ENCODE data around the gene FAM107B. TPM values are rescaled to one million over a fixed set of nuclear protein-coding genes. Genes with fewer than 3 reads are reported as not detected.

FAM107B gene
- total and polyA plus RNA-seq, 2 of the 13 experiments (the other 11 are each of a cell fraction or from before 2014, with no cell fraction given), result 15.7 to 24.8 TPM

DNA sequence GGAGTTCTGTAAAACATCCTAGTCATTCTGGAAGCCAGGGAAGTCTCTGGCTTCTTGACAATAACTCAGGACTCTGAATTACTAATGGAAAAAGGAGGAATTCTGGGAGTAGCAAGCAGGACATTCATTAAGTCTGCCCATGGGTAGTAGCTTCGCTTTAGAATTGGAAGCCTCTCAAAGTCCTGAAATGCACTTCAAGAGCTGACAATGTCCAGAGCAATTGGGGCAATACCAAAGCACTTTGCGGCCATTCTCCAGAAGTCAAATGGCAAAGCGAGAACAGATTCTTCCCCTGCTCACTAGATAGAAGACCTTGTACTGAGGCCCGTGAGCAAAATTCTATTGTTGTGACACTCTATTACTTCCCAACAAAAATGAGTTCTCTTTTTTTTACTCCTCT lies 293.7 kb downstream of the FAM107B start:
- no peaks in the 10 kb centered on the region for H3K36me3 ChIP-seq (replicated peaks in 1 of 2; ENCODE audit: control insufficient read depth in 1 of 2, insufficient read depth in 2 of 2, low read length in 2 of 2)
- intact Hi-C loops (cut with micrococcal nuclease; ENCODE audit: unreplicated experiment) (no loop called here), in situ Hi-C loops (cut with HindIII; ENCODE audit: extremely low pct_ligation_motif_present, low pct_unique_long_range_greater_than_20kb) (no loop called here)
- ATAC-seq (no peak), DNase-seq (ENCODE audit: low spot score) (no peak), FAIRE-seq (no peak)
- H3K27me3 ChIP-seq (ENCODE audit: control insufficient read depth in 1 of 2, insufficient read depth in 2 of 2, low read length in 2 of 2), result peaks cover 2 to 22% of the 10 kb centered on the region in 2 experiments; a peak in 3 of 5 replicates
- H3K4me2 ChIP-seq (ENCODE audit: low read depth, low read length), result no peak overlapping the region
- WGBS (ENCODE audit: low lambda C conversion rate), result 54% methylated on average over 4 of the region's 4 CpGs
- no peak overlapping the region for H3K9ac ChIP-seq (ENCODE audit: insufficient read depth, low read depth, low read length)
- CTCF ChIA-PET (ENCODE audit: low intra/inter-chr PET ratio, low total read pairs), result no interaction called here
- POLR2A ChIA-PET, result no interaction called here
- H3K27ac ChIP-seq (ENCODE audit: extremely low read length, insufficient read depth, low read length), result no peak overlapping the region
- H4K20me1 ChIP-seq (ENCODE audit: insufficient read depth, low read length), result no peaks in the 10 kb centered on the region
- no peak overlapping the region for H3K4me3 ChIP-seq (replicated peaks in 1 of 3; ENCODE audit: insufficient read depth in 1 of 3, low read depth in 2 of 3, low read length in 3 of 3)
- H3K79me2 ChIP-seq (ENCODE audit: insufficient read depth, low read length), result no peaks in the 10 kb centered on the region
- no peak overlapping the region for H2AFZ ChIP-seq (ENCODE audit: low read length)
- no peaks in the 10 kb centered on the region for H3K9me3 ChIP-seq (ENCODE audit: low read length)
- TF ChIP-seq, protein P1, sequence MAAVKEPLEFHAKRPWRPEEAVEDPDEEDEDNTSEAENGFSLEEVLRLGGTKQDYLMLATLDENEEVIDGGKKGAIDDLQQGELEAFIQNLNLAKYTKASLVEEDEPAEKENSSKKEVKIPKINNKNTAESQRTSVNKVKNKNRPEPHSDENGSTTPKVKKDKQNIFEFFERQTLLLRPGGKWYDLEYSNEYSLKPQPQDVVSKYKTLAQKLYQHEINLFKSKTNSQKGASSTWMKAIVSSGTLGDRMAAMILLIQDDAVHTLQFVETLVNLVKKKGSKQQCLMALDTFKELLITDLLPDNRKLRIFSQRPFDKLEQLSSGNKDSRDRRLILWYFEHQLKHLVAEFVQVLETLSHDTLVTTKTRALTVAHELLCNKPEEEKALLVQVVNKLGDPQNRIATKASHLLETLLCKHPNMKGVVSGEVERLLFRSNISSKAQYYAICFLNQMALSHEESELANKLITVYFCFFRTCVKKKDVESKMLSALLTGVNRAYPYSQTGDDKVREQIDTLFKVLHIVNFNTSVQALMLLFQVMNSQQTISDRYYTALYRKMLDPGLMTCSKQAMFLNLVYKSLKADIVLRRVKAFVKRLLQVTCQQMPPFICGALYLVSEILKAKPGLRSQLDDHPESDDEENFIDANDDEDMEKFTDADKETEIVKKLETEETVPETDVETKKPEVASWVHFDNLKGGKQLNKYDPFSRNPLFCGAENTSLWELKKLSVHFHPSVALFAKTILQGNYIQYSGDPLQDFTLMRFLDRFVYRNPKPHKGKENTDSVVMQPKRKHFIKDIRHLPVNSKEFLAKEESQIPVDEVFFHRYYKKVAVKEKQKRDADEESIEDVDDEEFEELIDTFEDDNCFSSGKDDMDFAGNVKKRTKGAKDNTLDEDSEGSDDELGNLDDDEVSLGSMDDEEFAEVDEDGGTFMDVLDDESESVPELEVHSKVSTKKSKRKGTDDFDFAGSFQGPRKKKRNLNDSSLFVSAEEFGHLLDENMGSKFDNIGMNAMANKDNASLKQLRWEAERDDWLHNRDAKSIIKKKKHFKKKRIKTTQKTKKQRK (IDR thresholded peaks at IDR 0.05; ENCODE audit: low read length), result no peak
- TF ChIP-seq JARID2 (CRISPR knock-in tag; IDR thresholded peaks at IDR 0.05; ENCODE audit: insufficient replicate concordance) (no peak), ZNF180 (CRISPR knock-in tag; IDR thresholded peaks at IDR 0.05; ENCODE audit: borderline replicate concordance, low read depth) (no peak)
- TF ChIP-seq, protein P2, sequence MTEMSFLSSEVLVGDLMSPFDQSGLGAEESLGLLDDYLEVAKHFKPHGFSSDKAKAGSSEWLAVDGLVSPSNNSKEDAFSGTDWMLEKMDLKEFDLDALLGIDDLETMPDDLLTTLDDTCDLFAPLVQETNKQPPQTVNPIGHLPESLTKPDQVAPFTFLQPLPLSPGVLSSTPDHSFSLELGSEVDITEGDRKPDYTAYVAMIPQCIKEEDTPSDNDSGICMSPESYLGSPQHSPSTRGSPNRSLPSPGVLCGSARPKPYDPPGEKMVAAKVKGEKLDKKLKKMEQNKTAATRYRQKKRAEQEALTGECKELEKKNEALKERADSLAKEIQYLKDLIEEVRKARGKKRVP (CRISPR knock-in tag; IDR thresholded peaks at IDR 0.05), result no peak
- no TSS peak for BruUV-seq (replicated peaks)
- H3K4me1 ChIP-seq (ENCODE audit: insufficient read depth, low read length), result no peaks in the 10 kb centered on the region
